Fibroblast of lung (primary cell): Measurements from ENCODE around the gene CAPN13.

Experiments used
- CTCF ChIP-seq, 2 donors: IDR thresholded peaks in 1 of 2; conservative IDR thresholded peaks in 1 of 2; 1 replicate in 1 of 2; 2 replicates in 1 of 2; pipeline ENCODE4 v1.5.1; 2011 to 2012; ENCODE audit warnings: low read length in 2 of 2, control low read depth in 1 of 2, inconsistent platforms in 1 of 2, low read depth in 1 of 2, mild to moderate bottlenecking in 1 of 2
- EZH2 ChIP-seq: IDR thresholded peaks from 2 replicates; pipeline ENCODE4 v1.5.1; 2012; ENCODE audit warnings: low read length, control low read depth, mild to moderate bottlenecking; ENCODE audit errors: missing control alignments

GRCh38 chr2:30766666-30767065, 40.6 kb downstream of the CAPN13 start:
- no peak for TF ChIP-seq CTCF (conservative IDR thresholded peaks at IDR 0.05 in 1 of 2, IDR thresholded peaks at IDR 0.05 in 1 of 2; ENCODE audit: low read depth in 1 of 2, low read length in 2 of 2)
- no peak for TF ChIP-seq EZH2
